Sigmoid colon (tissue), 3 donors: ENCODE data around the gene ADGB.

ENCODE experiments used
- CTCF ChIP-seq, 4 experiments: fragments of 450-650 bp in 3 of 4; fragments of 200-600 bp in 1 of 4; IDR thresholded peaks; one replicate each; pipeline ENCODE4 v1.5.1; 2016 to 2019; ENCODE audit warnings: antibody characterized with exemption in 4 of 4, mild to moderate bottlenecking in 3 of 4, moderate library complexity in 2 of 4
- POLR2A ChIP-seq, 2 donors: fragments of 450-650 bp; IDR thresholded peaks; one replicate each; pipeline ENCODE4 v1.6.1; 2016; ENCODE audit warnings: antibody characterized with exemption in 2 of 2, mild to moderate bottlenecking in 2 of 2, moderate library complexity in 2 of 2

- TF ChIP-seq POLR2A (IDR thresholded peaks at IDR 0.05) (no peak), CTCF (IDR thresholded peaks at IDR 0.05) (no peak)
These were observed 251.6 kb downstream of the ADGB start for GRCh38 chr6:146850238-146850896.
